ENCODE results near the gene CYS1.
"Not testable (repeated sequence)": the region's sequence is repeated elsewhere in the genome, so short reads cannot be mapped to it uniquely, and the experiment has no call there.

- TF ChIP-seq CTCF (IDR thresholded peaks at IDR 0.05; ENCODE audit: insufficient read depth, low read depth, low read length); EZH2 (IDR thresholded peaks at IDR 0.05; ENCODE audit: insufficient read depth, low read length): not testable (repeated sequence)
Measured at GRCh38 chr2:10015376-10015989, 64.7 kb downstream of the CYS1 start.

All from astrocyte (in vitro differentiated cells and primary cell).